ENCODE results near the gene NSMF. TPM values are rescaled to one million over a fixed set of nuclear protein-coding genes. Genes with fewer than 3 reads are reported as not detected.

Gene NSMF
- total and polyA plus RNA-seq, 2 of the 8 experiments (the other 6 are each of a cell fraction or from before 2014, with no cell fraction given), result 56.7 to 65.1 TPM

DNA sequence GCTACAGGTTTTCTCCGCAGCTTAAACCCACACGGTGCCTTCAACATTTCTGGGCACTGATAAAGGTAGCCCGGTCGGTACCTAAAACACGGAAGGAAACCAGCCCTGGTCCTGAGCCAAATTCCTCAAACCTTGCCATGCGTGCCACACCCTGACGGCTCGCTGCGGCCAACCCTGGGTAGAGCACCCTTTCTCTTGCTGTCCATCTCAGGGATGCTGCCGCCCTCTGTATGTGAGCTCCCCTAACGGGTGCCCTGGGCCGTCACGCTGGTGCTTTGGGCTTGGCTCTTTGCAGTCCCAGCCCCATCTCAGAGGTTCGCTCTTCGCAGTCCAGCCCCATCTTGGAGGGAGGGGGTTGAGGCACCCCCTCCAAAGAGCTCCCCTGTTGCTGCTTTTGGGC lies 47.1 kb upstream of the NSMF start (continued):
- TF ChIP-seq SIN3A (conservative IDR thresholded peaks at IDR 0.05 in 1 of 2, IDR thresholded peaks at IDR 0.05 in 1 of 2; ENCODE audit: low read depth in 1 of 2, low read length in 2 of 2), result no peak
- TF ChIP-seq, protein P1, sequence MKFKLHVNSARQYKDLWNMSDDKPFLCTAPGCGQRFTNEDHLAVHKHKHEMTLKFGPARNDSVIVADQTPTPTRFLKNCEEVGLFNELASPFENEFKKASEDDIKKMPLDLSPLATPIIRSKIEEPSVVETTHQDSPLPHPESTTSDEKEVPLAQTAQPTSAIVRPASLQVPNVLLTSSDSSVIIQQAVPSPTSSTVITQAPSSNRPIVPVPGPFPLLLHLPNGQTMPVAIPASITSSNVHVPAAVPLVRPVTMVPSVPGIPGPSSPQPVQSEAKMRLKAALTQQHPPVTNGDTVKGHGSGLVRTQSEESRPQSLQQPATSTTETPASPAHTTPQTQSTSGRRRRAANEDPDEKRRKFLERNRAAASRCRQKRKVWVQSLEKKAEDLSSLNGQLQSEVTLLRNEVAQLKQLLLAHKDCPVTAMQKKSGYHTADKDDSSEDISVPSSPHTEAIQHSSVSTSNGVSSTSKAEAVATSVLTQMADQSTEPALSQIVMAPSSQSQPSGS (IDR thresholded peaks at IDR 0.05; ENCODE audit: low read length), result no peak

All from H1 (cell line).